H1 (cell line): Measurements from ENCODE around the gene MEGF9. TPM values are rescaled to one million over a fixed set of nuclear protein-coding genes. Genes with fewer than 3 reads are reported as not detected.
A peak's percentile ranks its signal among the peaks of the same experiment; 100 is the strongest.

Source experiments
- CTCF ChIA-PET: fragments of 300-600 bp; sonication (Branson Sonifier 250); formaldehyde crosslinking; loops from one replicate; lab custom pipeline; 2021; ENCODE audit not compliant: partially characterized antibody; lab: Charles Lee
- POLR2A ChIA-PET: fragments of 300-600 bp; sonication (Branson Sonifier 250); formaldehyde crosslinking; loops from one replicate; lab custom pipeline; 2021; ENCODE audit warnings: inconsistent platforms; ENCODE audit not compliant: partially characterized antibody; lab: Charles Lee
- DNase-seq, 2 experiments: peaks; one replicate each; pipeline versions ENCODE4 v3.0.0 to v3.0.0-alpha.2; 2010 to 2022; ENCODE audit warnings: low spot score in 2 of 2, low read depth in 1 of 2, mixed read lengths in 1 of 2
- FAIRE-seq: peaks from 2 replicates; lab custom pipeline; 2011; peaks lifted over from hg19 to GRCh38; lab: Jason Lieb, UNC
- H2AFZ ChIP-seq: 2 replicates; pipeline ENCODE4 v1.8.1; 2012; ENCODE audit warnings: low read length, inconsistent platforms
- H2AK5ac ChIP-seq: 2 replicates; pipeline ENCODE4 v1.6.1; 2013; ENCODE audit warnings: low read depth, low read length
- H2BK120ac ChIP-seq: replicated peaks from 2 replicates; pipeline ENCODE3; 2013; ENCODE audit warnings: low read depth, low read length, inconsistent platforms
- H2BK12ac ChIP-seq: 2 replicates; pipeline ENCODE4 v1.6.1; 2013; ENCODE audit warnings: low read depth, low read length
- H2BK15ac ChIP-seq: 2 replicates; pipeline ENCODE4 v1.6.1; 2013; ENCODE audit warnings: low read length
- H2BK20ac ChIP-seq: 2 replicates; pipeline ENCODE4 v1.6.1; 2013; ENCODE audit warnings: low read length
- H2BK5ac ChIP-seq: 2 replicates; pipeline ENCODE4 v1.6.1; 2013; ENCODE audit warnings: low read depth, low read length
- H3K14ac ChIP-seq: 2 replicates; pipeline ENCODE4 v1.6.1; 2013; ENCODE audit warnings: inconsistent platforms; ENCODE audit not compliant: insufficient read length
- H3K18ac ChIP-seq: 2 replicates; pipeline ENCODE4 v1.6.1; 2013; ENCODE audit warnings: low read length; ENCODE audit errors: extremely low read depth
- H3K23ac ChIP-seq: 2 replicates; pipeline ENCODE4 v1.6.1; 2013; ENCODE audit warnings: inconsistent platforms; ENCODE audit not compliant: insufficient read length
- H3K23me2 ChIP-seq: 2 replicates; pipeline ENCODE4 v1.6.1; 2013; ENCODE audit warnings: low read depth, low read length
- H3K27ac ChIP-seq: 2 replicates; pipeline ENCODE4 v1.6.1; 2011; ENCODE audit warnings: low read depth, low read length, inconsistent platforms
- H3K27me3 ChIP-seq, 4 experiments: replicated peaks in 1 of 4; 1 replicate in 1 of 4; 2 replicates in 3 of 4; pipeline versions ENCODE4 v1.6.1 to v1.8.1; 2011 to 2013; ENCODE audit warnings: low read length in 3 of 4, mild to moderate bottlenecking in 3 of 4, inconsistent platforms in 2 of 4, mixed read lengths in 2 of 4, moderate library complexity in 1 of 4; ENCODE audit not compliant: control insufficient read depth in 3 of 4, insufficient read depth in 3 of 4; ENCODE audit errors: extremely low read depth in 1 of 4
- H3K36me3 ChIP-seq, 4 experiments: 2 replicates each; pipeline versions ENCODE4 v1.6.1 to v1.8.1; 2011 to 2013; ENCODE audit warnings: mild to moderate bottlenecking in 4 of 4, low read length in 3 of 4, moderate library complexity in 2 of 4, control low read depth in 1 of 4, inconsistent platforms in 1 of 4; ENCODE audit not compliant: insufficient read depth in 4 of 4, control insufficient read depth in 2 of 4
- H3K4ac ChIP-seq: replicated peaks from 2 replicates; pipeline ENCODE3; 2013; ENCODE audit warnings: low read length, low read depth, mixed read lengths, inconsistent platforms; ENCODE audit not compliant: insufficient read length
- H3K4me1 ChIP-seq, 4 experiments: replicated peaks in 1 of 4; 1 replicate in 1 of 4; 2 replicates in 3 of 4; pipeline versions ENCODE4 v1.6.1 to v1.8.1; 2011 to 2013; ENCODE audit warnings: low read length in 3 of 4, inconsistent platforms in 2 of 4, mixed read lengths in 1 of 4; ENCODE audit not compliant: insufficient read depth in 4 of 4, control insufficient read depth in 3 of 4
- H3K4me2 ChIP-seq, 2 experiments: 2 replicates each; pipeline versions ENCODE4 v1.6.1 to v1.8.1; 2011 to 2013; ENCODE audit warnings: low read depth in 2 of 2, low read length in 2 of 2, control low read depth in 1 of 2, inconsistent platforms in 1 of 2, mild to moderate bottlenecking in 1 of 2; ENCODE audit not compliant: insufficient read depth in 1 of 2
- H3K4me3 ChIP-seq, 4 experiments: fragments of 200-600, 300-600 bp in 1 of 4; sonication (generic), shearing (Covaris generic), sonication (Bioruptor Twin) in 1 of 4; 2 replicates each; pipeline versions ENCODE4 v1.5.1 to v1.8.1; 2011 to 2016; ENCODE audit warnings: low read length in 4 of 4, low read depth in 3 of 4, control low read depth in 2 of 4, inconsistent platforms in 2 of 4, mild to moderate bottlenecking in 2 of 4, mixed read lengths in 1 of 4, moderate library complexity in 1 of 4; ENCODE audit not compliant: insufficient read depth in 2 of 4; ENCODE audit errors: extremely low read depth in 1 of 4
- H3K56ac ChIP-seq: replicated peaks from 2 replicates; pipeline ENCODE3; 2013; ENCODE audit warnings: low read depth, mild to moderate bottlenecking, mixed read lengths, low read length, inconsistent platforms; ENCODE audit not compliant: insufficient read length
- H3K79me1 ChIP-seq: 2 replicates; pipeline ENCODE4 v1.6.1; 2013; ENCODE audit warnings: low read depth, low read length, control low read depth
- H3K79me2 ChIP-seq, 2 experiments: 2 replicates each; pipeline versions ENCODE4 v1.6.1 to v1.8.1; 2012 to 2013; ENCODE audit warnings: low read length in 2 of 2, mild to moderate bottlenecking in 2 of 2, inconsistent platforms in 1 of 2; ENCODE audit not compliant: insufficient read depth in 2 of 2, control insufficient read depth in 1 of 2
- H3K9ac ChIP-seq, 4 experiments: replicated peaks in 1 of 4; 1 replicate in 1 of 4; 2 replicates in 3 of 4; pipeline versions ENCODE4 v1.6.1 to v1.8.1; 2011 to 2013; ENCODE audit warnings: low read depth in 3 of 4, low read length in 3 of 4, control low read depth in 2 of 4, mild to moderate bottlenecking in 2 of 4, moderate library complexity in 2 of 4, inconsistent platforms in 1 of 4; ENCODE audit errors: extremely low read depth in 1 of 4
- H3K9me3 ChIP-seq, 2 experiments: 2 replicates each; pipeline versions ENCODE4 v1.6.1 to v1.8.1; 2012 to 2013; ENCODE audit warnings: mild to moderate bottlenecking in 2 of 2, moderate library complexity in 2 of 2, control low read depth in 1 of 2, inconsistent platforms in 1 of 2, low read depth in 1 of 2, low read length in 1 of 2, mixed read lengths in 1 of 2; ENCODE audit not compliant: insufficient read depth in 2 of 2
- H4K20me1 ChIP-seq, 2 experiments: replicated peaks in 1 of 2; 2 replicates each; pipeline versions ENCODE3 to v1.8.1; 2011 to 2013; ENCODE audit warnings: inconsistent platforms in 2 of 2, low read length in 2 of 2, mild to moderate bottlenecking in 1 of 2; ENCODE audit not compliant: insufficient read depth in 2 of 2, control insufficient read depth in 1 of 2
- H4K5ac ChIP-seq: 2 replicates; pipeline ENCODE4 v1.6.1; 2013; ENCODE audit warnings: low read length, low read depth, mixed read lengths, inconsistent platforms; ENCODE audit not compliant: insufficient read length
- H4K8ac ChIP-seq: 2 replicates; pipeline ENCODE4 v1.8.0; 2013; ENCODE audit warnings: mild to moderate bottlenecking, moderate library complexity, low read length, inconsistent platforms; ENCODE audit not compliant: insufficient read depth; ENCODE audit errors: extremely low read depth
- H4K91ac ChIP-seq: replicated peaks from 2 replicates; pipeline ENCODE3; 2013; ENCODE audit warnings: low read length, mixed read lengths, inconsistent platforms; ENCODE audit not compliant: insufficient read length
- ASH2L ChIP-seq: fragments of 200-600, 300-600 bp; sonication (generic); IDR thresholded peaks from one replicate; pipeline ENCODE4 v1.7.1; 2017; ENCODE audit warnings: low read length
- CEBPB ChIP-seq: IDR thresholded peaks from 2 replicates; pipeline ENCODE4 v1.6.1; 2012; ENCODE audit warnings: low read depth, low read length
- CREB1 ChIP-seq: IDR thresholded peaks from 2 replicates; pipeline ENCODE4 v1.6.1; 2012; ENCODE audit warnings: inconsistent platforms
- KDM1A ChIP-seq: fragments of 200-600, 300-600 bp; sonication (generic); IDR thresholded peaks from 2 replicates; pipeline ENCODE4 v1.7.1; 2016; ENCODE audit warnings: mild to moderate bottlenecking, low read length, borderline replicate concordance
- PHF8 ChIP-seq: fragments of 200-600 bp; sonication (generic); conservative IDR thresholded peaks from 2 replicates; pipeline ENCODE4 v1.7.1; 2012; ENCODE audit warnings: low read depth, mild to moderate bottlenecking, inconsistent platforms, low read length, moderate library complexity
- POLR2A ChIP-seq, 2 experiments: IDR thresholded peaks; 1 replicate in 1 of 2; 2 replicates in 1 of 2; pipeline ENCODE4 v1.6.1; 2011; ENCODE audit warnings: low read depth in 2 of 2, low read length in 2 of 2, mild to moderate bottlenecking in 2 of 2; ENCODE audit errors: control extremely low read depth in 1 of 2
- SIN3A ChIP-seq, 2 experiments: IDR thresholded peaks in 1 of 2; conservative IDR thresholded peaks in 1 of 2; 2 replicates each; pipeline ENCODE4 v1.6.1; 2011 to 2012; ENCODE audit warnings: low read length in 2 of 2, improper control_type of control experiment in 1 of 2, low read depth in 1 of 2, mild to moderate bottlenecking in 1 of 2
- SIRT6 ChIP-seq: IDR thresholded peaks from one replicate; pipeline ENCODE4 v1.7.1; 2012; ENCODE audit warnings: low read length, inconsistent platforms
- SP4 ChIP-seq: IDR thresholded peaks from 2 replicates; pipeline ENCODE4 v1.6.1; 2012; ENCODE audit warnings: low read length, inconsistent platforms
- TBP ChIP-seq: IDR thresholded peaks from 2 replicates; pipeline ENCODE4 v1.6.1; 2011; ENCODE audit warnings: low read depth, low read length, improper control_type of control experiment
- TCF12 ChIP-seq: IDR thresholded peaks from 2 replicates; pipeline ENCODE4 v1.6.1; 2011; ENCODE audit warnings: low read depth, mild to moderate bottlenecking, low read length
- WGBS, 2 experiments: shearing (Covaris generic) in 1 of 2; methylation state at CpG; one replicate each; pipeline versions ENCODE4 v1.1.6 to v1.1.7; 2013 to 2015; ENCODE audit warnings: low lambda C conversion rate in 2 of 2, mixed read lengths in 2 of 2, inconsistent platforms in 1 of 2, low coverage in 1 of 2, missing lambda C conversion rate in 1 of 2; ENCODE audit not compliant: insufficient replicate concordance in 2 of 2, insufficient coverage in 1 of 2, insufficient read length in 1 of 2; ENCODE audit errors: extremely low coverage in 1 of 2, missing lambda C conversion rate in 1 of 2; 5-methylcytosine and 5-hydroxymethylcytosine counted together
- polyA plus RNA-seq, 7 experiments: library from polyadenylated mRNA; depleted of rRNA in 3 of 7; stranded (reverse) in 5 of 7; unstranded in 2 of 7; fragments of >200 nt in 5 of 7; fragments of 200-250 nt in 2 of 7; gene quantifications; 1 replicate in 5 of 7; 2 replicates in 1 of 7; 4 replicates in 1 of 7; pipeline versions ENCODE4 v1.2.1 to v1.2.3, GENCODE V29; 2011 to 2013; ENCODE audit warnings: missing spikeins in 2 of 7, mixed read lengths in 2 of 7
- total RNA-seq: library from RNA; stranded (reverse); fragmentation: NEBNext Ultra II Directional; extraction: Animal tissue kit (Norgen Biotek cat#: 25700); gene quantifications from 2 replicates; pipeline ENCODE4 v1.2.1, GENCODE V29; 2021

MEGF9 gene
- total and polyA plus RNA-seq, 2 of the 8 experiments (the other 6 are each of a cell fraction or from before 2014, with no cell fraction given) = 0.45 to 1.8 TPM

- Histone ChIP-seq H3K4me3 (peak overlapping the region; percentile 76 to 98 (median 96)), H2BK120ac (no peak overlapping the region), H4K91ac (no peak overlapping the region), H3K14ac (no peak overlapping the region), H3K79me2 (peaks cover 11 to 50% of the 10 kb centered on the region in 2 experiments), H2AFZ (0 out of 2 replicates have a peak overlapping the region, but pooled peaks have one; percentile 22), H4K20me1 (peaks cover 0 to 4% of the 10 kb centered on the region in 2 experiments), H3K4me2 (peak overlapping the region; percentile 64 to 73), H4K8ac (peak overlapping the region; percentile 91; the same call in 1 of the 2 replicates), H3K23ac (no peak overlapping the region), H3K18ac (peak overlapping the region; percentile 28), H3K4ac (no peak overlapping the region), H4K5ac (no peak overlapping the region), H3K56ac (peak overlapping the region; percentile 39), H3K36me3 (no peaks in the 10 kb centered on the region), H2BK5ac (peak overlapping the region; percentile 87), H3K9me3 (no peaks in the 10 kb centered on the region), H2BK15ac (no peak overlapping the region), H3K27ac (peak overlapping the region; percentile 74), H3K4me1 (peaks cover 0 to 8% (median 5%) of the 10 kb centered on the region in 4 experiments; a peak in 4 of 7 replicates), H2AK5ac (no peak overlapping the region), H3K23me2 (0 out of 2 replicates have a peak, but pooled peaks cover 3% of the 10 kb centered on the region), H3K9ac (peak overlapping the region; percentile 62 to 87 (median 86)), H3K27me3 (no peaks in the 10 kb centered on the region; a peak in 1 of 7 replicates), H2BK20ac (no peak overlapping the region), H3K79me1 (peaks cover 21% of the 10 kb centered on the region), H2BK12ac (peak overlapping the region; percentile 27; the same call in 1 of the 2 replicates)
- 15% methylated on average over 22 of the region's 31 CpGs; no CpG with 5 or more reads in 1 of the 2 experiments for WGBS, 2 experiments
- POLR2A ChIA-PET = interaction anchor here (0.9 to 1.7 kb wide), 4 partner anchors 10 to 101 kb away, joined by 3 to 4 read pairs (median 4); no protein-coding TSS in a partner anchor
- DNase-seq (no peak), FAIRE-seq (no peak)
- TF ChIP-seq CEBPB (peak; percentile 18; the same call in 1 of the 2 replicates), CREB1 (no peak), TBP (peak; percentile 24; the same call in 1 of the 2 replicates), SIRT6 (no peak), PHF8 (peak; percentile 80), KDM1A (peak; percentile 70; the same call in 1 of the 2 replicates), ASH2L (peak; percentile 89), SIN3A (conservative IDR thresholded peaks at IDR 0.05 in 1 of 2, IDR thresholded peaks at IDR 0.05 in 1 of 2; ENCODE audit: low read depth in 1 of 2, low read length in 2 of 2) (0 out of 4 replicates have a peak, but pooled peaks of 1 of the 2 experiments have one; percentile 77), SP4 (peak; percentile 9; the same call in 1 of the 2 replicates), POLR2A (IDR thresholded peaks at IDR 0.05; ENCODE audit: control extremely low read depth in 1 of 2, low read depth in 2 of 2, low read length in 2 of 2) (peak; percentile 12 to 67), TCF12 (no peak)
- CTCF ChIA-PET = interaction anchor here (1.3 kb wide), 1 partner anchor 32 kb away, joined by 4 read pairs; no protein-coding TSS in a partner anchor
Measured at GRCh38 chr9:120579139-120580050, 134.9 kb downstream of the MEGF9 start.
